PFSK-1 (cell line): Measurements from ENCODE around the gene HACE1.

Source experiments
- POLR2AphosphoS5 ChIP-seq: IDR thresholded peaks from 2 replicates; pipeline ENCODE4 v1.6.1; 2012; ENCODE audit warnings: low read depth, mild to moderate bottlenecking, control low read depth, low read length, moderate library complexity
- SIN3A ChIP-seq: IDR thresholded peaks from 2 replicates; pipeline ENCODE4 v1.6.1; 2012; ENCODE audit warnings: mild to moderate bottlenecking, low read length, moderate library complexity, borderline replicate concordance; ENCODE audit not compliant: insufficient read depth
- TAF1 ChIP-seq: IDR thresholded peaks from 2 replicates; pipeline ENCODE4 v1.6.1; 2012; ENCODE audit warnings: low read length, control low read depth, borderline replicate concordance; ENCODE audit not compliant: insufficient read depth
- TF ChIP-seq, protein P1 (sequence below), 2 experiments: IDR thresholded peaks; 2 replicates each; pipeline versions ENCODE4 v1.6.1 to v1.8.0; 2011 to 2012; ENCODE audit warnings: low read depth in 2 of 2, low read length in 2 of 2, control low read depth in 1 of 2, inconsistent platforms in 1 of 2, mild to moderate bottlenecking in 1 of 2, moderate library complexity in 1 of 2; ENCODE audit not compliant: insufficient read depth in 1 of 2

DNA sequence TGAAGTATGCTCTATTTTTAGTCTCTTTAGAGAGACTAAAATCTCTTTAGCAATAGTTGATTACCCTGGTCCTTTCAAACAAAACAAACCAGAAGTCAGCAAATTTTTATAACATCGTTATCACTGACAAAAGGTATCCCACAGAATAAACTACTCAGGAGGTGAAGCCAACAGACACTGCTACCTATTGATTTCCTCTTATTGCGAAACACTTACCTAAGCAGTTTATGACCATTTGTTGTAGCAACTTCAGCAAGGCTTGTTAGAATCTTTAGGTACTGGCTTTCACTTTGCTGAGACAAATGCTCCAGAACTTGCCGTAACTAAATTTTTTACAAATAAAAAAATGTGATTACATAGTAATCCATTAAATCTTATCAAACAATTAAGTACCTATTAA, 64.4 kb downstream of the HACE1 start:
- no peak for TF ChIP-seq TAF1
- TF ChIP-seq, protein P1, sequence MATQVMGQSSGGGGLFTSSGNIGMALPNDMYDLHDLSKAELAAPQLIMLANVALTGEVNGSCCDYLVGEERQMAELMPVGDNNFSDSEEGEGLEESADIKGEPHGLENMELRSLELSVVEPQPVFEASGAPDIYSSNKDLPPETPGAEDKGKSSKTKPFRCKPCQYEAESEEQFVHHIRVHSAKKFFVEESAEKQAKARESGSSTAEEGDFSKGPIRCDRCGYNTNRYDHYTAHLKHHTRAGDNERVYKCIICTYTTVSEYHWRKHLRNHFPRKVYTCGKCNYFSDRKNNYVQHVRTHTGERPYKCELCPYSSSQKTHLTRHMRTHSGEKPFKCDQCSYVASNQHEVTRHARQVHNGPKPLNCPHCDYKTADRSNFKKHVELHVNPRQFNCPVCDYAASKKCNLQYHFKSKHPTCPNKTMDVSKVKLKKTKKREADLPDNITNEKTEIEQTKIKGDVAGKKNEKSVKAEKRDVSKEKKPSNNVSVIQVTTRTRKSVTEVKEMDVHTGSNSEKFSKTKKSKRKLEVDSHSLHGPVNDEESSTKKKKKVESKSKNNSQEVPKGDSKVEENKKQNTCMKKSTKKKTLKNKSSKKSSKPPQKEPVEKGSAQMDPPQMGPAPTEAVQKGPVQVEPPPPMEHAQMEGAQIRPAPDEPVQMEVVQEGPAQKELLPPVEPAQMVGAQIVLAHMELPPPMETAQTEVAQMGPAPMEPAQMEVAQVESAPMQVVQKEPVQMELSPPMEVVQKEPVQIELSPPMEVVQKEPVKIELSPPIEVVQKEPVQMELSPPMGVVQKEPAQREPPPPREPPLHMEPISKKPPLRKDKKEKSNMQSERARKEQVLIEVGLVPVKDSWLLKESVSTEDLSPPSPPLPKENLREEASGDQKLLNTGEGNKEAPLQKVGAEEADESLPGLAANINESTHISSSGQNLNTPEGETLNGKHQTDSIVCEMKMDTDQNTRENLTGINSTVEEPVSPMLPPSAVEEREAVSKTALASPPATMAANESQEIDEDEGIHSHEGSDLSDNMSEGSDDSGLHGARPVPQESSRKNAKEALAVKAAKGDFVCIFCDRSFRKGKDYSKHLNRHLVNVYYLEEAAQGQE (IDR thresholded peaks at IDR 0.05; ENCODE audit: insufficient read depth in 1 of 2, low read depth in 2 of 2, low read length in 2 of 2) = no peak
- TF ChIP-seq POLR2AphosphoS5 = no peak
- no peak for TF ChIP-seq SIN3A
